CD4-positive, alpha-beta T cell (primary cell): ENCODE measurements around the gene ARFIP1. TPM values are rescaled to one million over a fixed set of nuclear protein-coding genes. Genes with fewer than 3 reads are reported as not detected.

Experiments
- ATAC-seq: fragments of 200-7000 bp; cut with Tn5 transposase; one replicate; pipeline ENCODE4 v1.10.0; 2022; ENCODE audit warnings: mild to moderate bottlenecking; ENCODE audit not compliant: poor library complexity
- CTCF ChIA-PET: fragments of 350-600 bp; sonication (Branson Sonifier 250); formaldehyde crosslinking; loops from one replicate; lab custom pipeline; 2021; ENCODE audit warnings: antibody characterized with exemption, inconsistent platforms; lab: Charles Lee
- POLR2A ChIA-PET: fragments of 350-600 bp; sonication (Branson Sonifier 250); formaldehyde crosslinking; loops from one replicate; lab custom pipeline; 2021; ENCODE audit warnings: antibody characterized with exemption, inconsistent platforms; lab: Charles Lee
- DNase-seq, 14 experiments: peaks; one replicate each; pipeline ENCODE4 v3.0.0-alpha.2; 2013 to 2020; ENCODE audit warnings: mixed read lengths in 2 of 14
- H3K27ac ChIP-seq, 2 donors: one replicate each; pipeline versions ENCODE4 v1.5.1 to v1.7.0; 2013; ENCODE audit warnings: low read length in 2 of 2, low read depth in 1 of 2, mild to moderate bottlenecking in 1 of 2
- H3K27me3 ChIP-seq, 2 experiments: 1 replicate in 1 of 2; 2 replicates in 1 of 2; pipeline versions ENCODE4 v1.6.1 to v1.7.0; 2013; ENCODE audit warnings: low read length in 2 of 2, control low read depth in 1 of 2, mild to moderate bottlenecking in 1 of 2, moderate library complexity in 1 of 2; ENCODE audit not compliant: insufficient read depth in 2 of 2, control insufficient read depth in 1 of 2
- H3K36me3 ChIP-seq: one replicate; pipeline ENCODE4 v1.6.1; 2013; ENCODE audit warnings: low read length, control low read depth; ENCODE audit not compliant: insufficient read depth
- H3K4me1 ChIP-seq: one replicate; pipeline ENCODE4 v1.6.1; 2013; ENCODE audit warnings: low read length, control low read depth; ENCODE audit not compliant: insufficient read depth
- H3K4me3 ChIP-seq: one replicate; pipeline ENCODE4 v1.5.1; 2013; ENCODE audit warnings: mild to moderate bottlenecking, low read length, moderate library complexity
- H3K9me3 ChIP-seq, 2 experiments: 1 replicate in 1 of 2; 2 replicates in 1 of 2; pipeline versions ENCODE4 v1.6.1 to v1.7.0; 2013; ENCODE audit warnings: low read length in 2 of 2, mild to moderate bottlenecking in 2 of 2, control low read depth in 1 of 2, moderate library complexity in 1 of 2; ENCODE audit not compliant: control insufficient read depth in 1 of 2, insufficient read depth in 1 of 2
- H3K27ac Mint-ChIP-seq: one replicate; pipeline ENCODE4 v1.8.0; 2020; ENCODE audit warnings: mixed read lengths
- H3K27me3 Mint-ChIP-seq: one replicate; pipeline ENCODE4 v1.8.0; 2021; ENCODE audit warnings: mixed read lengths
- H3K36me3 Mint-ChIP-seq: one replicate; pipeline ENCODE4 v1.8.0; 2021; ENCODE audit warnings: low read depth, mixed read lengths
- H3K4me1 Mint-ChIP-seq: one replicate; pipeline ENCODE4 v1.8.0; 2021; ENCODE audit warnings: low read depth, mixed read lengths
- H3K4me3 Mint-ChIP-seq: one replicate; pipeline ENCODE4 v1.8.0; 2020; ENCODE audit warnings: mild to moderate bottlenecking, mixed read lengths
- H3K9me3 Mint-ChIP-seq: one replicate; pipeline ENCODE4 v1.8.0; 2020; ENCODE audit warnings: mixed read lengths
- intact Hi-C, 2 experiments: fragments of 100-400 bp; cut with DNase I in 1 of 2; cut with micrococcal nuclease in 1 of 2; formaldehyde crosslinking; loops; one replicate each; pipeline versions ENCODE4 v1.15.1 to v1.9.0; 2023 to 2025; cut with DNase I, micrococcal nuclease
- polyA plus RNA-seq, 2 donors: library from polyadenylated mRNA; unstranded; fragments of 120-200 nt; gene quantifications; one replicate each; pipeline ENCODE4 v1.2.1, GENCODE V29; 2013
- total RNA-seq, 174 experiments: library from RNA in 2 of 174; stranded (reverse) in 2 of 174; gene quantifications; one replicate each; pipeline ENCODE4 v1.2.3 and lab custom pipeline; 2021 to 2026
- TF ChIP-seq, protein P1 (sequence below): fragments of 200-600 bp; IDR thresholded peaks from one replicate; pipeline ENCODE4 v1.8.0; 2022; ENCODE audit warnings: antibody characterized with exemption, mild to moderate bottlenecking

Gene ARFIP1, protein sequence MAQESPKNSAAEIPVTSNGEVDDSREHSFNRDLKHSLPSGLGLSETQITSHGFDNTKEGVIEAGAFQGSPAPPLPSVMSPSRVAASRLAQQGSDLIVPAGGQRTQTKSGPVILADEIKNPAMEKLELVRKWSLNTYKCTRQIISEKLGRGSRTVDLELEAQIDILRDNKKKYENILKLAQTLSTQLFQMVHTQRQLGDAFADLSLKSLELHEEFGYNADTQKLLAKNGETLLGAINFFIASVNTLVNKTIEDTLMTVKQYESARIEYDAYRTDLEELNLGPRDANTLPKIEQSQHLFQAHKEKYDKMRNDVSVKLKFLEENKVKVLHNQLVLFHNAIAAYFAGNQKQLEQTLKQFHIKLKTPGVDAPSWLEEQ
- total RNA-seq, result 1 to 10 TPM; 2.6 to 3.0 TPM
- 15.9 TPM for polyA plus RNA-seq (2013, experiment 1 of 2)
- 13.9 TPM for polyA plus RNA-seq (2013, experiment 2 of 2)
- 6.4 to 33.4 (median 18.8) reads per million in 172 experiments for total RNA-seq (lab: John Stamatoyannopoulos, UW)

DNA sequence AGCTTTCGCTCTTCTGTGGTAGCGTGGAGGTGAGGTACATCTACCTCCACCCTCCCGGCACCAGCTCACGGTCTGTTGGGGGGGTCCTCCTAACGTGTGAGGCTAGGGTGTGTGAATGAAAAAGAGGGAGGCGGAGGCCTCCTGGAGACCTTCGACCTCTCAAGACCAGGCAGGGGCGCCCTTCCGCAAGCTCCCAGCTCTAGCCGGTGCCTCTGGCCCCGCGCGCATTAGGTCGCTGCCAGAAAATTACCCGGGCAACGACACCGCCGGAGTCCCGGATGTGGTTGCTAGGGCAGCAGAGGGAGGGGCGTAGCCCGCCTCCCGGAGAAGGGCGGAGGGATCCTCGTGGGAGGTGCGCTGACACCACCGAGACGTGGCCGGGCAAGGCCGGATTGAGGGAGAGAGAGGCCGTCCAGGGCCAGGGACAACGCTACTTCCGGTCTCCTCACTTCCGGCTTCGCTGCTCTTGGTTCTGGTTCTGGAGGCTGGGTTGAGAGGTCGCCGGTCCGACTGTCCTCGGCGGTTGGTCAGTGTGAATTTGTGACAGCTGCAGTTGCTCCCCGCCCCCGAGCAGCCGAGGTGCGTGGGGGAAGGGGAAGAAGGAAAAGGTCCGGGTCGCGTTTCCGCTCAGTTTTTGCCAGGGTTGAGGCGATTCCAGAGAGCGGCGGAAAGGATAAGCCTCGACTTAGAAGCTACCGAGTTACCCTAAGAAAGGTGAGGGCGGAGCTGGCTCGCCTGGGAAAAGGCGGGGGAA is at the start of gene ARFIP1, which contains the start of gene TIGD4:
TSS of gene ARFIP1 (plus strand) at position 442 of the 754 bp plus-strand sequence. CDS start 49,680 bp downstream, outside the sequence.
TSS of gene TIGD4 (minus strand) at position 218 of the 754 bp plus-strand sequence. CDS start 8,726 bp downstream, outside the sequence.
- DNase-seq (peak; percentile 84 to 96 (median 92)), ATAC-seq (peak; percentile 84)
- intact Hi-C loops, result loop anchor here in 1 of 2 experiments (2.0 to 10.0 kb wide), 8 partner anchors 97 to 1765 kb away; partner anchors contain the start of genes FBXW7, FHIP1A, LRBA and RPS3A
- no peaks in the 10 kb centered on the region for H3K27me3 ChIP-seq
- H3K9me3 Mint-ChIP-seq, result no peaks in the 10 kb centered on the region
- H3K36me3 Mint-ChIP-seq, result peaks cover 13% of the 10 kb centered on the region
- H3K4me1 ChIP-seq, result peaks cover 21% of the 10 kb centered on the region
- H3K4me1 Mint-ChIP-seq, result peaks cover 50% of the 10 kb centered on the region
- peak within 1 kb of the TSS; percentile 72 for H3K4me3 ChIP-seq
- H3K27ac ChIP-seq, result peak within 1 kb of the TSS; percentile 75 to 79
- H3K36me3 ChIP-seq, result no peaks in the 10 kb centered on the region
- POLR2A ChIA-PET, result interaction anchor here (0.7 to 3.1 kb wide), 14 partner anchors 9 to 1764 kb away, joined by 3 to 17 read pairs (median 5); partner anchors contain the start of genes FBXW7, LRBA and TMEM154
- H3K9me3 ChIP-seq, result no peaks in the 10 kb centered on the region
- peak within 1 kb of the TSS; percentile 95 for H3K27ac Mint-ChIP-seq
- CTCF ChIA-PET, result interaction anchor here (0.7 to 1.7 kb wide), 6 partner anchors 73 to 1680 kb away, joined by 3 to 6 read pairs (median 3); partner anchors contain the start of genes RPS3A and TMEM131L
- peak within 1 kb of the TSS; percentile 90 for H3K4me3 Mint-ChIP-seq
- H3K27me3 Mint-ChIP-seq, result peaks cover 11% of the 10 kb centered on the region
- TF ChIP-seq, protein P1, sequence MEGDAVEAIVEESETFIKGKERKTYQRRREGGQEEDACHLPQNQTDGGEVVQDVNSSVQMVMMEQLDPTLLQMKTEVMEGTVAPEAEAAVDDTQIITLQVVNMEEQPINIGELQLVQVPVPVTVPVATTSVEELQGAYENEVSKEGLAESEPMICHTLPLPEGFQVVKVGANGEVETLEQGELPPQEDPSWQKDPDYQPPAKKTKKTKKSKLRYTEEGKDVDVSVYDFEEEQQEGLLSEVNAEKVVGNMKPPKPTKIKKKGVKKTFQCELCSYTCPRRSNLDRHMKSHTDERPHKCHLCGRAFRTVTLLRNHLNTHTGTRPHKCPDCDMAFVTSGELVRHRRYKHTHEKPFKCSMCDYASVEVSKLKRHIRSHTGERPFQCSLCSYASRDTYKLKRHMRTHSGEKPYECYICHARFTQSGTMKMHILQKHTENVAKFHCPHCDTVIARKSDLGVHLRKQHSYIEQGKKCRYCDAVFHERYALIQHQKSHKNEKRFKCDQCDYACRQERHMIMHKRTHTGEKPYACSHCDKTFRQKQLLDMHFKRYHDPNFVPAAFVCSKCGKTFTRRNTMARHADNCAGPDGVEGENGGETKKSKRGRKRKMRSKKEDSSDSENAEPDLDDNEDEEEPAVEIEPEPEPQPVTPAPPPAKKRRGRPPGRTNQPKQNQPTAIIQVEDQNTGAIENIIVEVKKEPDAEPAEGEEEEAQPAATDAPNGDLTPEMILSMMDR, result no peak

DNA sequence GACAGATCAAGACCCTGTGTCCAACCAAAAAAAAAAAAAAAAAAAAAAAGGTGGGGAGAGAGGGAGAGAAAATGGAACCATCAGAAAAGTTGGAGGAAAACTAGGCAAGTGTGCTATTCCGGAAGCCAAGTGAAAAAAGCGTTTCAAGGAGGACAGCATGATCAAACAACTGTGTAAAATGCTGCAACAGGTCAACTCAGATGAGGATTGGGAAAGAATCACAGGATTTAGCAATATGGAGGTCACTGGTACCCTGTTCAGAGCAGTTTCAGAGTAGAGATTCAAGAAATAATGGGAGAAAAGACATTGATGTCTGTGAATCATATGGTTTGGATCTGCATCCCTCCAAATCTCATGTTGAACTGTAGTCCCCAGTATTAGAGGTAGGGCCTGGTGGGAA is 47.8 kb upstream of the ARFIP1 start:
- no peaks in the 10 kb centered on the region for H3K36me3 Mint-ChIP-seq
- no peak overlapping the region for H3K4me3 Mint-ChIP-seq
- H3K4me1 Mint-ChIP-seq, result no peaks in the 10 kb centered on the region
- Histone ChIP-seq H3K4me1 (no peaks in the 10 kb centered on the region), H3K36me3 (no peaks in the 10 kb centered on the region), H3K9me3 (no peaks in the 10 kb centered on the region), H3K27me3 (no peaks in the 10 kb centered on the region), H3K27ac (no peak overlapping the region), H3K4me3 (no peak overlapping the region)
- ATAC-seq (no peak), DNase-seq (no peak)
- TF ChIP-seq, protein P1, result no peak
- intact Hi-C loops, result loop anchor here in 1 of 2 experiments (5.0 kb wide), 1 partner anchor 90 kb away; no protein-coding TSS in a partner anchor
- peaks cover 10% of the 10 kb centered on the region for H3K27me3 Mint-ChIP-seq
- POLR2A ChIA-PET, result no interaction called here
- H3K27ac Mint-ChIP-seq, result no peak overlapping the region
- CTCF ChIA-PET, result no interaction called here
- no peaks in the 10 kb centered on the region for H3K9me3 Mint-ChIP-seq
